HG02623 (cell line): ENCODE results near the gene ZBTB7B.

Experiments
- ATAC-seq: cut with Tn5 transposase; IDR thresholded peaks from one replicate; pipeline ENCODE4 v1.9.1; 2021; ENCODE audit warnings: moderate library complexity; ENCODE audit not compliant: unreplicated experiment

Gene ZBTB7B

DNA sequence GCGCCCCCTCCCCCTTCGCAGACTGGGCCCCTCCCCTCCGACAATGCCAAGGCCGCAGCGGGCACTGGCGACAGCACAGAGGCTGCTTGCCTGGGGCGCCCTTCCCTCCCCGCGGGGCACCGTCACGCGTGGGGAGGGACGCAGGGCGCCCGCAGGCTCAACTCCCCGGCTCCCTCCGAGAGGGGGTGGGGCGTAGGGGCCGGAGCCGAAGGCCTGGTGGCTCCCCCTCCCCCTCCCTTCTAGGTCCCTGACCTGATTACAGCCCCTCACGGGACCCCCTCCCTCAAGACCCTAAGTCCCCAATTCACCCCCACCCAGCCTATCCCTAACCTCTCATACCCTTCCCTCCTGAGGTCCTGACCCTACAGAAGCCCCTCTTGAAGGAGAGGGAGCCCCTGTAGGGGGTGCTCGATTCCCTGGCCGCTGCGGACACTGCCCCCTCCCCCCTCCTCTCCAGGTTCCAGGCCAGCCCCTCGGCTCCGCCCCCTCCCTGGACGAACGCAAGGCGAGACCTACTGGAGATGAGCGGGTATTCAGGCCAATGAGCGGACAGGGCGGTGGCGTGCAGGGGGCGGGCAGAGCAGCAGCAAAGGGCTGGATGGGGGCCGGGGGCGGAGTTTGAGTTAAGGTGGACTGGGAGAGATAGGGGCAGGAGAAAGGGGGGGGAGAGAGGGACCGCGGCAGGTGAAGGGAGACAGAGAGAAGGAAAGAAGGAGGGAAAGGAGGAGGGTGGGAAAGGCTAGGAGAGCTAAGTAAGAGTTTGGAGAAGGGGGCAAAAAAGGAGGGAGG lies 733 bp upstream of the ZBTB7B start:
- ATAC-seq, result peak; percentile 46

DNA sequence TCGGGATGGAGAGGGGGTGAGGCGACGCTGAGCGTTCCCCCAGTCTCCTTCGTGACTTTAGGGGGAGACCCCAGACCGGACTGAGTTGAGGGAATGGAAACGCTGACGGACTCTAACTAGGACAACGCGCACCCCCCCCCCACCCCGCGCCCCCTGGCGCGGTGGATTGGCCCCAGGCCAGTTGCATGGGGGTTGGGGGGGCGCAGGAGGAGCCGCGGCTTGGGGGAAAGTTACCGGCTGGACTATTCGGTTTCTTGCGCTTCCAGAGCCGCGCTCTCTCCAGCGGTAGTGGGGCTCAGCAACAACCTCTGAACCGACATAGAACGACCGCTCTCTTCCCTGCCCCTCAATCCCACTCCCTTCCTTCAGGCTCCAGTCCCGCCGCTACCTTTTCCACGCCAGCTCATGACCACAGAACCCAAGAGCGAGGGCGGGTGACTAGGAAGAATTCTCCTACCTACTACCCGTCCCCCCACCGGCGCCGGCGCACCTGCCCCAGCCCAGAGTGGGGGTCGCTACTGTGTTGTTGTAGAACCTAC lies 694 bp downstream of the ZBTB7B start:
- ATAC-seq, result no peak

DNA sequence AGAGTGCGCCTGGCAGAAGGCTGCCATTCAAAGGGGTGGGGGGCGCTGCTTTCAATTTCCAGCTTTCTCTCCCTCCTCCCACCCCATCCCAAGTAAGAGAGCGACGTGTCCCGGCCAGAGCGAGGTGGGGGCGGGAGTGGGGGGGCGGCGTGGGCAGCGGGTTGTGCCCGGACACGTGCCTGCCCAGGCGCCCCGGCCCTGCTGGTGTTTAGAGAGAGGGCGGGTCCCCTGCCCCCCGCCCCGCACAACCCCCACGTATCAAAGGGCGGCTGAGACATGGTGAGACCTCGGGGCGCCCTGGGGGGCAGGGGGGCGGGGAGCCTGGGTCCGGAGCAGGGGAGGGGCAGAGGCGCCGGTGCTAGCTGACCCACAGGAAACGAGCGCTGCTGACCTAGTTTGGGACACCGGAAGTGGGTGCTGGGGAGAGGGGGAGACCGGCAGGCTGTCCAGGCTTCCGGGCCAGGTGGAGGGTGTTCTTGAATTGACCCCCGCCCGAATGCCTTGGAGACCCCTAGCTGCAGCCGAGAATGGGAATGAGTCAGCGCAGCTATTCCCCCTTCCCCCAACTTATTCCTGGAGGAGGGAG lies 1.3 kb downstream of the ZBTB7B start:
- ATAC-seq, result no peak

DNA sequence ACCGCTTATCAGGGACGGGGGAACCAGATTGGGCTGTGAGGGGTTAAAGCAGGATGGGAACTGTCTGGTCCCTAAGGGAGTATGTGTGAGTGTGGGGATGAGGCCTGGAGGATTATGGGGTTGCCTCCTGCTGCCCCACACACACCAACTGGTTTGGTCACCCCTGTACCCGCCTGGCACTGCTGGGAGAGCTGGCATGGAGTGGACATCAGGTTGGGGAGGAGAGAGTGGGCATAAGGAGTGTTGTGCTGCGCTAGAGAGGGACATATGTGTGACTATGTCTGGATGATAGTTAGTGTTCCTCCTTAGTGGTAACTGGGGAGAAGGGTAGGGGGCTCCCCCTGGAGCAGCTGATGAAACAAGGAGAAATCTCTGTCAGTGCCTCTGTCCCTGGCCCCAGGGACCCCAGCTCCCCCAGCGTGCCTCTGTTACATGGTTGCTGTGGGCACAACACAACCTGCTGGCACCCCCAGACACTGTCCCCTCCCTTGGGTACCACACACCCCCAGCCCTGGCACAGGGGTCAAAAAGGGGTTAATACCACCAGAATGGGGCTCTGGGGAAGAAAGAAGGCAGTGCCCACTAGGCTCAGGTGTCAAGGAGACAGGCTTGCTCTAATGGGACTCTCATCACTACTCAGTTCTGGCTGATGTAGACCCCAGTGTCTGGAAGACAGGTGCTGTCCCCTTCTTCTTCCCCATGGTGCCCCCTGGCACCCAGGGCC lies 1.9 kb downstream of the ZBTB7B start:
- ATAC-seq, result no peak

DNA sequence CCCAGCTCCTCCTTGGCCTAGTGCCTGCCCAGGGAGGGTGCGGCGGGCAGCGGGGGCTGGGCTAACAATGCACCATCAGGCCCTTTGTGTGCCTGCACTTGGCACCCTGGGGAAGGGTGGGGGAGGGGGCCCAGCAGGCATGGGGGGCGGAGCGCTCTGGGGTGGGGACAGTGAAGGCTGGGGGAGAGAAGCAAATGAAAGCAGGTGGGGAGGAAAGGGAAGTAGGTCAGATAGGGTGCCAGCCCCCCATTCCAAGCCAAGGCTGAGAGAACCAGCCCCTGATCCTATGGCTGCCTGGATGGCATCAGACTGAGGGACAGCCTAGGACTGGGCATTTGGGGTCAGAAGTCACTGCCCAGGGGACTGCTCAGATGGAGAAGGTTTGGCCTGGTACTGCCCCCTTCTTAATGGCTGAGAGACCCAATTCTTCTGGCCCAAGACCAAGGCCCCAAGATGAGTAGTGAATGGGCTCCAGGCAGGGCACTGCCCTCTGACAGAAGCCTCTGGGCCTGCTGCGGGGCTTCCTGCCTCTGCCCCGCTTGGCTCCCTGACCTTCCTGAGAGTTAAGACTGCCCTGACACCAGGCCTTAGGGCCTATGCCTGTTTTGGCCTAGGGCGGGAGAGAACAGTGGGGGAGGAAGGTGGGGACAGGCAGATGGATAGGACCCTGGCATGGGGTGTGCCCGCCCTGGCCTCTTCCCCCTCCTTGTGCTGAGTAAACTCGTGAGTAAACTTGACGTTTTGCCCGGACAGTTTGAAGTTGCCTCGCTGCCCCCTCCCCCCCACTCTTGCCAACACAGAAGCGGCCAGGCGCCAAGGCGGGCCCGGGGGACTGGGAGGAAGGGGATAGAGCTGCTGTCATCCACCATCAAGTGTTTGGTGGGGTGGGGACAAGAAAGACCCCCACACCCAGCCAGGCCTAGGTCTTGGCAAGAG lies 2.7 kb downstream of the ZBTB7B start:
- ATAC-seq, result no peak

DNA sequence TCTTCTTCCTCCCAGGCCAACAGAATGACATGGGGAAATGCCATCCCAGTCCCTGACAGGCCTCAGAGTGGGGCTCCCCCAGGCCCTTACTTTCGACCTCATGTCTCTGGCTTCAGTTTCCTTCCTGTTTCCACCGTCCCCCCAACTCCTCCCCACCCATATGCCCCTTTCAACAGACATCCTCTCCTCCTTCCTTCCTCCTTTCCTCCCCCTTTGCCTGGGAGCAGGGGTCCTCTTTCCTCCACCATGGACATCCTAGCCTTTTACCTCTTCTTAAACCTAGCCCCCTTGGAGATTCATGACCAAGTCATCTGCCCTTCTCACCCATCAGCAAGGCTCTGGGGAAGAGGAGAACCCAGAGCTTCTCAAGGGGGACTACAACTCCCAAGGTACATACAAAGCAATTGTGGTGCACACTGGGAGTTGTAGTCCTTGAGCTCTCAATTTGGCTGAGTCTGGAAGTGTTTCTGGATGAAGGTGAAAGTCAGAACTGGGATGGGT lies 4.0 kb downstream of the ZBTB7B start:
- ATAC-seq, result no peak

DNA sequence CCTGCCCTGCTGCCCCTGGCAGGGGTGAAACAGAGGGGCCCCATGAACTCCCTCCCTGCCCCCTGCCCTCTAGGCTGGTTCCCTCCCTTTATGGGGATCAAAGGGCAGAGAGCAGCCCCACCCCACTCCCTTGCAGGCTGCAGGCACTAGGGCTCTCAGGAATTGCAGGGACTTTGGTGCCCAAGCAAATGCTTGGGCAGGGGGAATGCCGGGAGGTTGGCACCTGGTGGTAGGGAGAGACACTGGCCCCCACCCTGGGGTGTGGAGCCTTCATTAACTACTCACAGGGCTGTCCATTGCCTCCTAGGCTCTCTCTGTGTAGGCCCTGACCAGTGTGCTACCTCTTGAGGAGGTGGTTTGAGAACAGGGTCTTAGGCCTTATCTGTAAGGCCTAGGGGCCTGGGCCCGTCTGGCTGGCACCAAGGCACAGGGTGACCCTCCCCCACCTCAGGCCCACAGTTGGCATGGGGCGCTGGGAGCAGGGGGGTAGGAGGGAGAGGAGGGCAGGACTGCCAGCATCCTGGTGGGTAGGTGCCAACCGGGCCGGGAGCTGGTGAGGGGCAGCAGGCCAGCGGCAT lies 4.7 kb downstream of the ZBTB7B start:
- ATAC-seq, result no peak

DNA sequence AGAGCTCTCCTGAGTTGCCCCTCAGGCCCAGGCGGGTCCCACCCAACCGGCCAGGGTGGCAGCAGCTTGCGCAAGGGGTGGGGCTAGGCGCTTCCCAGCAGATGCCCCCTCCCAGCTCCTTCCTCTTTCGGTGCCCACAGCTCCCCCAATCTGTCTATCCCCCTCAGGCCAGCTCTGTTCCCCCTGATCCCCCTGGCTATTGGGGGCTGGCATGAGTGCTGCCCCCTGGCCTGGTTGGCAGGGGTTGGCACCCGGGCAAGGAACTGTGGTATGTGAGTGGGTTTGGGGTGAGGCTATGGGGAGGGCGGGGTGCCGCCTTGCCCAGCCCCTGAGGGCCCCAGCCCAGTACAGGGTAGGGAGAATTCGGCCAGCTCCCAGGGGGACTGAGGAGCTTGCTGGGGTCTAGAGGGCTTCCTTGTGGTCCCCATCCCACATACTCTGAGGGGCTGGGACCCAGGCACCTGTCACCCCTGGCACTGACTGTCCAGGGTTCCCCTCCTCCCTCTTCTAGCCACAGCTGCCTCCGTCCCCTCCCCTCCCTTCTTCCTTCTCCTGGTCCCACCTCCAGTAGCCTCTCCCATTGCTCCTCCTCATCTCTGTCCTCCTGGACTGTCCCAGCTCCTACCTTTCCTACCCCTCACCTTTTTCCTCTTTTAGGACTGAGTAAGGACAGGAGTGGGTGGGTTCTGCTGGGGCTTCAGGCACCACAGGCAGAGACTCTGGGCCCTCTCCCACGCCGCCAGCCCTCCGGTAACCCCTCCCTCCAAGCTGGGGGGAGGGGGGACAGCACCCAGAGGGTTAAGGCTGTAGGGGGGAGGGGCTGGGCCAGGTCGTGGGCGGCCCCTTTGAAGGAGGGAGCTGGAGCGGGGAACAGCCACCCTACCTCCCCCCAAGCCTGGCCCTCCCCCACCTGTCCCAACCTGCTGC lies 5.7 kb downstream of the ZBTB7B start:
- no peak for ATAC-seq

DNA sequence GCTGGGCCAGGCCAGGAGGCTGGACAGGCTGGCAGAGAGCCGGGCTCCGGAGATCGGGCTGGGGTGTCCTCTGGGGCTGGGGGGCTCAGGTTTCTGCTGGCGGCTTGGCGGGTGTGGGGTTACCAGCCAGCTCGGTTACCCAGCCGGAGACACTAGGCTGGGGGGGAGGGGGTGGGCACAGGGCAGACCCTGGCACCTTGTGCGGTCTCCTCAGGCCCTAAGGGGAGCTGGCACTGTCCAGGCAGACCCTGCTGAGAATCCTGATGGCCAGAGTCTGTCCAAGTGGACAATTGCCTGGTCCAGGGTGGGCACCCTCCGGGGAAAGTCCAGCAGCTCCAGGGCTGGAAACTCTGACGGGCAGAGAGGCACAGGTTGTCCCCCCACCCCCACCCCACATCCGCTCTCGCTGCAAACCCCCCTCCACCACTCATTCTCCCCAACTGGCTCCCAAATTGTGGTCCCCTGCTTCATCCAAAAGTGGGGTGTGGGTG lies 6.7 kb downstream of the ZBTB7B start:
- ATAC-seq, result no peak

DNA sequence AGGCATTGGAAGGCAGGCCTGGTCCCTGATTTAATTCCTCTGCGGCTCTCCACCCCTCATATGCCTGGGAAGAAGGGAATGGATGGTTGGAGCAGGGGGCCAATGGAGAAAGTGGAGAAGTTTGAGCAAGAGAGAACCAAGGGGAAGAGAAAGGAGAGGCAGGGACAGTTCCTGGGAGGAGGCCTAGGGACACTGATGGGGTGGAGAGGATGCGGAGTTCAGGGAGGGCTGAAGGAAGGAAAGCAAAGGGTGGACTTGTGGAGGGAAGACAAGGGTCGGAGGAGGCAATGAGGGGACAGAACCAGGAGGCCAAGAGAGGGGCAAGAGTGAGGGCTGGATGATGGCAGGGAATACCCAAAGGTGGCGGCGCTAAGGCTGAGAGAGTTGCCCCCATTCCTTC lies 7.1 kb downstream of the ZBTB7B start:
- no peak for ATAC-seq

DNA sequence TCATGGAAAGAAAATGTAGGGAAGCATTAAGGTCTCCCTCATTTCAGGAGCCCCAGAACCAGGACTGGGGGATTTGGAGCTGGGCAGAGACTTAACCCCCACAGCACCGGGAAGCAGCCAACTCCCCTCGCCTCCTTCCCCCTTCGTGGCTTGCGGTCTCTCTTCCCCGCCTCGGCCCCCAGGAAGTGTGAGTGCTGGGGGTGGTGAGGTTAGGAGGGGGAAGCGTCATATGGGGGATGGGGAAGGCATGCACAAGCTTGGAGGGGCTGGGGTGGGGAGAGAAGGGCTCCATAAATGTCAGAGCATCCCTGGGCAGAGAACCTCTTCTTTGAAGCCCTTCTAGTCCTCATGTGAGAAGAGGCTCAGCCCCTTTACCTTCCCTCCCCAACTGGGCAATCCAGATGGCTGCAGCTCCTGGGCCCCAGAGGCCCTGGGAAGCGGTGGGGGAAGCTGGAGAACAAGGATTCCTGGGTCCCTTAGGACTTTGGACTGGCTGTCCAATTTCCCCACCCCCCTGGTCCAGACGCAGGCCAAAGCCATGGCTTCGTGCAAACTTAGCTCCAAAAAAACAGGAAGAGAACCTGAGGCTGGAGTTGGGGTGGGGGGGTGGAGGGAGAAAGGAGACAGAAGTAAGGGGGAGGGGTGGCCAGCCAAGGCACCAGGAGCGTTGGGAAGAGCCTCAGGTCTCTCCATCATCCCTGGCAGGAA lies 7.8 kb downstream of the ZBTB7B start:
- no peak for ATAC-seq

DNA sequence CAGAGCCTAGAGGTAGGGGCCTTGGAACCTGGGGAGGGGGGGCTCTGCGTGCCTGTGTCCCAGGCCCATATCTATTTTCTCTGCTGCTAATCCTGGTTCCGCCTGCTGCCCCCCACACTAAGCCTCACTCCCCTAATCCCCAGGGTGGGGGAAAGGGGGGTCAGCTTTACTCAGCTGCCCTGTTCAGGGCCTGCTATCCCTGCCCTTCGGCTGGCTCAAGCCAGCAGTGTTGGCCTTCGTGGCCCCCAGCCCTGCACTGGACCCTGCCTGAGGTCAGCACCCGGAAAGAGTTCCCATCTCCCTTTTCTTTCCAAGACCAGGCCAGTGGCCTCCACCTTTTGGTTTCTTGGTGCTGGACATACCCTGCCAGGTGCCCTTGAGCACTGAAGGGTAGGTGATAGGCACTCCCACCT lies 8.4 kb downstream of the ZBTB7B start:
- no peak for ATAC-seq

DNA sequence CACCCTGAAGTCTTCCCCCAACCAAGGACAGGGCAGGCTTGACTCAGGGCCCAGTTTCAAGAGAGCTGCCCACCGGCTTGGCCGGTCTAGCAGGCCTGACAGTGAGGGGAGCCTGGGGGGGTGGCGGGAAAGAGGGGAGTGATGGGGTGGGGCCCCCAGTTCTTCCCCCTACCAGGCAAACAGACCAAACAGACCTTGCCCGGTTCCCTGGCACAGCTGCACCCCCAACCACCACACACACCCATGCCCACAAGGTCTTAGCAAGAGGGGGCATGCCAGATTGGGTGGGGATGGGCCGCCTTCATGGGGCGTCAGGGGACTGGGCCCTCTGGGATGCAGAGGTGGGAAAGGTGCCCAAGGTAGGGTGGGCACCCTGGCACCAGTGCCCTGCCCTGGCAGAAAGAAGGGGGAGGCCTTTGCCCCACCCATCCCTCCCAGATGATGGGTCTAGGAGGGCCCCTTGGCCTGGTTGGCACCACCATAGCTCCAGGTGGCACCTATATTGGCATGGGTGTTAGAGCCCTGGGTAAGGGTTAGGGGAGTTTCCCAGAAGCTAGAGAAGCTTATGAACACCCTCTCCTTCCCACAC lies 8.9 kb downstream of the ZBTB7B start:
- no peak for ATAC-seq

DNA sequence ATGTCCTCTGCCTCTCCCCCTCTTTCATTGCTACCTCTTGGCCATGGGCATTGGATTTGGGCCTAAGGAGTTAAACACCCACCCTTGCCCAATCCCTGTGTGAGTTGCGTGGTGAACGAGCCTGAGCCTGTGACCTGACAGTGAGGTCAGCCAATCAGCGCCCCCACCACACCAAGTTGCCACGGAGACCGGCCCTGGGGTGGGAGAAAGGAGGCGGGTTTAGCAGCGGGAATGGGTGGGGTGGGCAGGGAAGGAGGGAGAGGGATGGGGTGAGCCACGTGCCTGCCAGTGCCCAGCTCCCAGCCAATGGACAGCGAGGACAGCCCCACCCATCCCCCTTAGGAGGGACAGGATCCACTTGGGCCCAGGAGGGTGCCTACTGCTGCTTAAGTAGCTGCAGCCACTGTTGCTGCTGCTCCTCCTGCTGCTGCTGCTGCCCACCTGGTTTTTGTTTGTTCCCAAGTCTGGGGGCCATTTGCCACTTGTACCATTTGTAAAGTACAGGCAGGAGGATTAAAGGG lies 9.5 kb downstream of the ZBTB7B start:
- no peak for ATAC-seq

DNA sequence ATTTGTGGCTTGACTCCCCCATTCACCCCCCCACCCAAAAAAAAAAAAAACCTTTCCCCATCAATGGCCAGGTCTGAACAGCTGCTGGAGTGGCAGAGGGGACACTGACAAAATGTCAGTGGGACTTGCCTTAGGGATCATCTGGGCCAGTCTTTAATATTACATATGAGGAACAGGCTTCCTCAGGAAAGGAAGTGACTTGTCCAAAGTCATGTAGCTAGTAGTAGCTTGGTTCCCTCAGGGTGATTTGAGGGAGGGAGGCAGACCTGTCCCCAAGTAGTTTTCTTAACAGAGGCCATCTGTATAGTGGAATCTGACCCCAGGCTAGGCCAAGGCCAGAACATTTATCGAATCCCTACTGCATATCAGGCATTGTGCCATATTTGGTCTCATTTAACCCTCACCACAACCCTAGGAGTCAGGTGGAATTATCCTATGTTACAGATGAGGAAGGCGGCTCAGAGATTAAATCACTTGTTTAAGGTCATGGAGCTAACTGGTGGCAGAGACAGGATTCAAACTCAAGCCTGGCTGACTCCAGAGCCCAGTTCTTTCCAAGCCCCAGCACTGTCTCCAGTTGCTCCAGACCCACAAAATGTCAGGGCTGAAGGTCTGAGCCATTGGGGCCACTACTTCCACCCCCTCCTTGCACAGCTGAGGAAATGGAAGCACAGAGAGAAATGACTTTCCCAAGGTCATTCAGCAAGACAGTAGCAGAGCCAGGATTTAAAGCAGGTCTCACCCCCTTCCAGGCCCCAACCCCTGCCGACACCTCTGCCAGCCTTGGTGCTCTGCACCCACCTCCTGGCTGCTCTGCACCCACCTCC lies 10.4 kb downstream of the ZBTB7B start:
- no peak for ATAC-seq

DNA sequence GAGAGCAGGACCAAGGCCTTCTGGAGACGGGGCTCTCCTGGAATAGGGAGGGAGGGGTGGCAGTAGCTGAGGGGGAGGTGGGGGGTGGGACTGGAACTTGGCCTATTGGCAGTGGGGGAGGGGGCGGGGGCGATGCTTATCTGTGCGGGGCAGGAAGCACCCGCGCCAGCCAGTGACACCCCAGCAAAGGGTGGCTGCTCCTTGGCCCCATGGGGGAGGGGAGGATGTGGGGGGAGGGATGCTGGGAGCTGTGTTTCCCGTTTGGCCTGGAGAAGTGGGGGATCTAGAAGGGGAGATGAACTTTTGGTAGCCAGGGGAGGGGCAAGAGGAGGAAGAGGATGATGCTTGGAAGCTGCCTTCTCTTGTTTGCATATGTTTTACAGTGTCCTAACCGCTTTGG lies 11.0 kb downstream of the ZBTB7B start:
- no peak for ATAC-seq
